Body of pancreas (tissue), 4 donors: Measurements from ENCODE around the gene SDC3.

Experiments
- CTCF ChIP-seq, 7 experiments: fragments of 450-650 bp in 4 of 7; fragments of 200-600 bp in 3 of 7; sonication (generic) in 3 of 7; IDR thresholded peaks; one replicate each; pipeline ENCODE4 v1.5.1; 2016 to 2019; ENCODE audit warnings: antibody characterized with exemption in 7 of 7
- POLR2A ChIP-seq, 3 donors: fragments of 450-650 bp; IDR thresholded peaks; one replicate each; pipeline ENCODE4 v1.6.1; 2016; ENCODE audit warnings: antibody characterized with exemption in 3 of 3, mild to moderate bottlenecking in 2 of 3

GRCh38 chr1:30927448-30927847, 18.9 kb upstream of the SDC3 start:
- TF ChIP-seq CTCF (IDR thresholded peaks at IDR 0.05) (no peak), POLR2A (IDR thresholded peaks at IDR 0.05) (no peak)
